GM12878 (cell line): ENCODE data around the gene NCAM2. TPM values are rescaled to one million over a fixed set of nuclear protein-coding genes. Genes with fewer than 3 reads are reported as not detected.
A peak's percentile ranks its signal among the peaks of the same experiment; 100 is the strongest.

Experiments
- ATAC-seq: fragments of 200-7000 bp; cut with Tn5 transposase; 3 replicates; pipeline ENCODE4 v1.9.1; 2020; ENCODE audit warnings: mild to moderate bottlenecking, moderate library complexity
- BruUV-seq: library from RNA; stranded (reverse); fragments of 400-500 nt; replicated peaks from 2 replicates; lab custom pipeline; 2021; lab: Mats Ljungman, UMichigan
- CTCF ChIA-PET: fragments of 300-600 bp; sonication (Branson Sonifier 250); formaldehyde crosslinking; extraction: SDS; loops from one replicate; lab custom pipeline; 2021; ENCODE audit warnings: inconsistent platforms; lab: Yijun Ruan, JAX
- POLR2A ChIA-PET: fragments of 350-600 bp; formaldehyde crosslinking; extraction: SDS; loops from one replicate; lab custom pipeline; 2021; ENCODE audit warnings: inconsistent platforms; lab: Charles Lee
- RAD21 ChIA-PET: fragments of 300-600 bp; sonication (Branson Sonifier 250); formaldehyde crosslinking; loops from one replicate; lab custom pipeline; 2023; ENCODE audit warnings: antibody characterized with exemption; ENCODE audit not compliant: unreplicated experiment; lab: Charles Lee
- SMC1A ChIA-PET: fragments of 300-600 bp; sonication (Branson Sonifier 250); formaldehyde crosslinking; loops from one replicate; lab custom pipeline; 2023; ENCODE audit not compliant: unreplicated experiment, uncharacterized antibody; lab: Charles Lee
- DNase-seq: peaks from one replicate; pipeline ENCODE4 v3.0.0-alpha.2; 2011; ENCODE audit warnings: low read depth, low spot score
- FAIRE-seq: peaks from 3 replicates; lab custom pipeline; 2011; peaks lifted over from hg19 to GRCh38; lab: Jason Lieb, UNC
- H2AFZ ChIP-seq: 2 replicates; pipeline ENCODE4 v1.6.0; 2011; ENCODE audit warnings: low read depth, low read length, control low read depth; ENCODE audit not compliant: control insufficient read depth
- H3K27ac ChIP-seq: 2 replicates; pipeline ENCODE4 v1.5.1; 2011; ENCODE audit warnings: control low read depth; ENCODE audit not compliant: control insufficient read depth, insufficient read depth
- H3K27me3 ChIP-seq, 2 experiments: replicated peaks in 1 of 2; 2 replicates each; pipeline versions ENCODE4 v1.6.0 to v1.6.1; 2011; ENCODE audit warnings: low read length in 1 of 2; ENCODE audit not compliant: control insufficient read depth in 2 of 2, insufficient read depth in 2 of 2
- H3K36me3 ChIP-seq, 2 experiments: 2 replicates each; pipeline ENCODE4 v1.5.1; 2011; ENCODE audit warnings: low read length in 1 of 2; ENCODE audit not compliant: control insufficient read depth in 2 of 2, insufficient read depth in 2 of 2
- H3K4me1 ChIP-seq: 2 replicates; pipeline ENCODE4 v1.6.1; 2011; ENCODE audit warnings: mild to moderate bottlenecking, low read length, moderate library complexity, mixed read lengths; ENCODE audit not compliant: control insufficient read depth, insufficient read depth
- H3K4me2 ChIP-seq: 2 replicates; pipeline ENCODE4 v1.6.0; 2011; ENCODE audit warnings: control low read depth; ENCODE audit not compliant: control insufficient read depth, insufficient read depth
- H3K4me3 ChIP-seq: fragments of 200-600 bp; sonication (generic); 2 replicates; pipeline ENCODE4 v1.5.1; 2016
- H3K79me2 ChIP-seq: 2 replicates; pipeline ENCODE4 v1.6.0; 2011; ENCODE audit warnings: low read length; ENCODE audit not compliant: control insufficient read depth, insufficient read depth
- H3K9ac ChIP-seq: 2 replicates; pipeline ENCODE4 v1.8.0; 2011; ENCODE audit warnings: low read length, control low read depth, mixed read lengths; ENCODE audit not compliant: control insufficient read depth, insufficient read depth
- H3K9me3 ChIP-seq: replicated peaks from 3 replicates; pipeline ENCODE4 v1.5.1; 2011; ENCODE audit warnings: mild to moderate bottlenecking, low read length; ENCODE audit not compliant: control insufficient read depth, insufficient read depth
- H4K20me1 ChIP-seq: 2 replicates; pipeline ENCODE4 v1.6.0; 2011; ENCODE audit not compliant: control insufficient read depth, insufficient read depth
- CBX5 ChIP-seq: sonication (generic); IDR thresholded peaks from 2 replicates; pipeline ENCODE4 v1.6.1; 2016; ENCODE audit warnings: low read depth, moderate library complexity, mild to moderate bottlenecking, inconsistent platforms
- DPF2 ChIP-seq: fragments of 450-650 bp; IDR thresholded peaks from 2 replicates; pipeline ENCODE4 v1.6.1; 2017; ENCODE audit warnings: mild to moderate bottlenecking
- MEF2A ChIP-seq: IDR thresholded peaks from 2 replicates; pipeline ENCODE4 v1.6.1; 2011; ENCODE audit warnings: low read depth, mild to moderate bottlenecking, low read length, moderate library complexity; ENCODE audit not compliant: insufficient read depth
- NR2F1 ChIP-seq: fragments of 450-650 bp; conservative IDR thresholded peaks from 2 replicates; pipeline ENCODE4 v1.6.1; 2017; ENCODE audit warnings: mild to moderate bottlenecking
- RAD21 ChIP-seq: IDR thresholded peaks from 2 replicates; pipeline ENCODE4 v1.6.1; 2011; ENCODE audit warnings: mild to moderate bottlenecking, low read depth, low read length, moderate library complexity; ENCODE audit not compliant: insufficient read depth
- RB1 ChIP-seq: fragments of 450-650 bp; formaldehyde crosslinking; IDR thresholded peaks from 2 replicates; pipeline ENCODE4 v1.6.1; 2017; ENCODE audit warnings: mild to moderate bottlenecking, borderline replicate concordance
- RCOR1 ChIP-seq: conservative IDR thresholded peaks from 2 replicates; pipeline ENCODE4 v1.6.1; 2012; ENCODE audit warnings: low read depth, low read length, improper control_type of control experiment
- SMC3 ChIP-seq: IDR thresholded peaks from 2 replicates; pipeline ENCODE4 v1.6.1; 2011; ENCODE audit warnings: low read length, improper control_type of control experiment, borderline replicate concordance
- STAT1 ChIP-seq: fragments of 450-650 bp; conservative IDR thresholded peaks from 2 replicates; pipeline ENCODE4 v1.6.1; 2014; ENCODE audit warnings: antibody characterized with exemption, mild to moderate bottlenecking
- SUPT20H ChIP-seq: IDR thresholded peaks from 2 replicates; pipeline ENCODE4 v1.6.1; 2011; ENCODE audit warnings: low read depth, mild to moderate bottlenecking, low read length, moderate library complexity, borderline replicate concordance; ENCODE audit not compliant: control insufficient read depth
- TCF12 ChIP-seq: IDR thresholded peaks from 2 replicates; pipeline ENCODE4 v1.6.1; 2011; ENCODE audit warnings: low read depth, mild to moderate bottlenecking, low read length
- ZBED1 ChIP-seq: IDR thresholded peaks from 2 replicates; pipeline ENCODE4 v1.6.1; 2016; ENCODE audit warnings: borderline replicate concordance
- ZNF217 ChIP-seq: fragments of 450-650 bp; IDR thresholded peaks from 2 replicates; pipeline ENCODE4 v1.6.1; 2017; ENCODE audit warnings: antibody characterized with exemption, mild to moderate bottlenecking
- WGBS: methylation state at CpG from one replicate; pipeline ENCODE4 v1.1.6; 2016; ENCODE audit warnings: low lambda C conversion rate; ENCODE audit not compliant: insufficient replicate concordance, insufficient coverage; ENCODE audit errors: missing lambda C conversion rate; 5-methylcytosine and 5-hydroxymethylcytosine counted together
- in situ Hi-C: fragments of 300-500 bp; cut with MboI; formaldehyde crosslinking; loops from 9 replicates; pipeline ENCODE4 v1.14.3; 2018; ENCODE audit warnings: mixed read lengths
- intact Hi-C: fragments of 100-400 bp; cut with micrococcal nuclease; formaldehyde crosslinking; loops from one replicate; pipeline ENCODE4 v1.14.2; 2022; ENCODE audit not compliant: unreplicated experiment
- polyA plus RNA-seq, 11 experiments: library from polyadenylated mRNA; depleted of rRNA in 4 of 11; unstranded in 6 of 11; stranded (reverse) in 5 of 11; fragments of >200 nt; fragmentation: Nextera tagmentation in 4 of 11; fragmentation: Illumina TruSeq in 1 of 11; extraction: Ambion mirVana in 4 of 11; extraction: Trizol in 1 of 11; gene quantifications; 1 replicate in 1 of 11; 2 replicates in 10 of 11; pipeline versions ENCODE4 v1.2.1 to v1.2.3, GENCODE V29; 2011 to 2016; ENCODE audit warnings: inconsistent platforms in 2 of 11, missing spikeins in 2 of 11, low read depth in 1 of 11
- total RNA-seq, 4 experiments: library from RNA; depleted of rRNA in 3 of 4; stranded (reverse); fragments of >200 nt in 3 of 4; fragmentation: Illumina TruSeq in 1 of 4; extraction: Trizol in 1 of 4; gene quantifications; 2 replicates each; pipeline versions ENCODE4 v1.2.1 to v1.2.3, GENCODE V29; 2013 to 2021
- TF ChIP-seq, protein P1 (sequence below), 3 experiments: IDR thresholded peaks in 2 of 3; conservative IDR thresholded peaks in 1 of 3; 2 replicates each; pipeline ENCODE4 v1.5.1; 2011; ENCODE audit warnings: low read depth in 3 of 3, low read length in 3 of 3, mild to moderate bottlenecking in 3 of 3, control low read depth in 2 of 3, moderate library complexity in 2 of 3, inconsistent platforms in 1 of 3, mixed read lengths in 1 of 3; ENCODE audit not compliant: control insufficient read depth in 2 of 3, insufficient read depth in 1 of 3; ENCODE audit errors: extremely low read depth in 1 of 3
- TF ChIP-seq, protein P2 (sequence below): fragments of 450-650 bp; IDR thresholded peaks from 2 replicates; pipeline ENCODE4 v1.6.1; 2017; ENCODE audit warnings: mild to moderate bottlenecking, moderate library complexity
- TF ChIP-seq, protein P3 (sequence below): IDR thresholded peaks from 2 replicates; pipeline ENCODE4 v1.6.1; 2011; ENCODE audit warnings: low read depth, low read length, improper control_type of control experiment, borderline replicate concordance

Gene NCAM2
- total and polyA plus RNA-seq, 10 of the 15 experiments (the other 5 are each of a cell fraction or from before 2014, with no cell fraction given), result 0.23 to 0.27 TPM; not detected in 8

GRCh38 chr21:21162786-21163185 lies 164.6 kb downstream of the NCAM2 start (continued):
- TF ChIP-seq RB1 (no peak), DPF2 (no peak), ZNF217 (no peak)

- Histone ChIP-seq H3K4me1 (no peaks in the 10 kb centered on the region), H2AFZ (no peak overlapping the region), H3K27ac (no peak overlapping the region)
- no peak for DNase-seq
- TF ChIP-seq, protein P1, sequence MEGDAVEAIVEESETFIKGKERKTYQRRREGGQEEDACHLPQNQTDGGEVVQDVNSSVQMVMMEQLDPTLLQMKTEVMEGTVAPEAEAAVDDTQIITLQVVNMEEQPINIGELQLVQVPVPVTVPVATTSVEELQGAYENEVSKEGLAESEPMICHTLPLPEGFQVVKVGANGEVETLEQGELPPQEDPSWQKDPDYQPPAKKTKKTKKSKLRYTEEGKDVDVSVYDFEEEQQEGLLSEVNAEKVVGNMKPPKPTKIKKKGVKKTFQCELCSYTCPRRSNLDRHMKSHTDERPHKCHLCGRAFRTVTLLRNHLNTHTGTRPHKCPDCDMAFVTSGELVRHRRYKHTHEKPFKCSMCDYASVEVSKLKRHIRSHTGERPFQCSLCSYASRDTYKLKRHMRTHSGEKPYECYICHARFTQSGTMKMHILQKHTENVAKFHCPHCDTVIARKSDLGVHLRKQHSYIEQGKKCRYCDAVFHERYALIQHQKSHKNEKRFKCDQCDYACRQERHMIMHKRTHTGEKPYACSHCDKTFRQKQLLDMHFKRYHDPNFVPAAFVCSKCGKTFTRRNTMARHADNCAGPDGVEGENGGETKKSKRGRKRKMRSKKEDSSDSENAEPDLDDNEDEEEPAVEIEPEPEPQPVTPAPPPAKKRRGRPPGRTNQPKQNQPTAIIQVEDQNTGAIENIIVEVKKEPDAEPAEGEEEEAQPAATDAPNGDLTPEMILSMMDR (IDR thresholded peaks at IDR 0.05 in 2 of 3, conservative IDR thresholded peaks at IDR 0.05 in 1 of 3; ENCODE audit: control insufficient read depth in 2 of 3, extremely low read depth in 1 of 3, insufficient read depth in 1 of 3, low read depth in 3 of 3, low read length in 3 of 3), result peak; percentile 15 to 46 (median 35); a peak in 5 of 6 replicates
- TF ChIP-seq RAD21, result peak; percentile 49
- TF ChIP-seq CBX5, result no peak
- TF ChIP-seq ZBED1, result no peak
- TF ChIP-seq, protein P2, sequence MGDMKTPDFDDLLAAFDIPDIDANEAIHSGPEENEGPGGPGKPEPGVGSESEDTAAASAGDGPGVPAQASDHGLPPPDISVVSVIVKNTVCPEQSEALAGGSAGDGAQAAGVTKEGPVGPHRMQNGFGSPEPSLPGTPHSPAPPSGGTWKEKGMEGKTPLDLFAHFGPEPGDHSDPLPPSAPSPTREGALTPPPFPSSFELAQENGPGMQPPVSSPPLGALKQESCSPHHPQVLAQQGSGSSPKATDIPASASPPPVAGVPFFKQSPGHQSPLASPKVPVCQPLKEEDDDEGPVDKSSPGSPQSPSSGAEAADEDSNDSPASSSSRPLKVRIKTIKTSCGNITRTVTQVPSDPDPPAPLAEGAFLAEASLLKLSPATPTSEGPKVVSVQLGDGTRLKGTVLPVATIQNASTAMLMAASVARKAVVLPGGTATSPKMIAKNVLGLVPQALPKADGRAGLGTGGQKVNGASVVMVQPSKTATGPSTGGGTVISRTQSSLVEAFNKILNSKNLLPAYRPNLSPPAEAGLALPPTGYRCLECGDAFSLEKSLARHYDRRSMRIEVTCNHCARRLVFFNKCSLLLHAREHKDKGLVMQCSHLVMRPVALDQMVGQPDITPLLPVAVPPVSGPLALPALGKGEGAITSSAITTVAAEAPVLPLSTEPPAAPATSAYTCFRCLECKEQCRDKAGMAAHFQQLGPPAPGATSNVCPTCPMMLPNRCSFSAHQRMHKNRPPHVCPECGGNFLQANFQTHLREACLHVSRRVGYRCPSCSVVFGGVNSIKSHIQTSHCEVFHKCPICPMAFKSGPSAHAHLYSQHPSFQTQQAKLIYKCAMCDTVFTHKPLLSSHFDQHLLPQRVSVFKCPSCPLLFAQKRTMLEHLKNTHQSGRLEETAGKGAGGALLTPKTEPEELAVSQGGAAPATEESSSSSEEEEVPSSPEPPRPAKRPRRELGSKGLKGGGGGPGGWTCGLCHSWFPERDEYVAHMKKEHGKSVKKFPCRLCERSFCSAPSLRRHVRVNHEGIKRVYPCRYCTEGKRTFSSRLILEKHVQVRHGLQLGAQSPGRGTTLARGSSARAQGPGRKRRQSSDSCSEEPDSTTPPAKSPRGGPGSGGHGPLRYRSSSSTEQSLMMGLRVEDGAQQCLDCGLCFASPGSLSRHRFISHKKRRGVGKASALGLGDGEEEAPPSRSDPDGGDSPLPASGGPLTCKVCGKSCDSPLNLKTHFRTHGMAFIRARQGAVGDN, result no peak
- no peak for TF ChIP-seq NR2F1
- TF ChIP-seq SUPT20H, result no peak
- TF ChIP-seq MEF2A, result no peak
- TF ChIP-seq STAT1, result no peak
- TF ChIP-seq, protein P3, sequence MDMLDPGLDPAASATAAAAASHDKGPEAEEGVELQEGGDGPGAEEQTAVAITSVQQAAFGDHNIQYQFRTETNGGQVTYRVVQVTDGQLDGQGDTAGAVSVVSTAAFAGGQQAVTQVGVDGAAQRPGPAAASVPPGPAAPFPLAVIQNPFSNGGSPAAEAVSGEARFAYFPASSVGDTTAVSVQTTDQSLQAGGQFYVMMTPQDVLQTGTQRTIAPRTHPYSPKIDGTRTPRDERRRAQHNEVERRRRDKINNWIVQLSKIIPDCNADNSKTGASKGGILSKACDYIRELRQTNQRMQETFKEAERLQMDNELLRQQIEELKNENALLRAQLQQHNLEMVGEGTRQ, result no peak
- peak; percentile 57; the same call in 1 of the 2 replicates for TF ChIP-seq SMC3
- TF ChIP-seq RCOR1, result no peak
- TF ChIP-seq TCF12, result no peak
- TF ChIP-seq, all 136 proteins: peak for 3
- H4K20me1 ChIP-seq, result no peaks in the 10 kb centered on the region
- H3K79me2 ChIP-seq, result no peaks in the 10 kb centered on the region
- no peak for FAIRE-seq
- POLR2A ChIA-PET, result no interaction called here
- no peaks in the 10 kb centered on the region for H3K9me3 ChIP-seq
- BruUV-seq, result no TSS peak
- CTCF ChIA-PET, result interaction anchor here (0.7 to 1.0 kb wide), 2 partner anchors 9 to 587 kb away, joined by 3 to 4 read pairs; no protein-coding TSS in a partner anchor
- ATAC-seq, result peak; percentile 44; the same call in 2 of the 3 replicates
- no peaks in the 10 kb centered on the region for H3K36me3 ChIP-seq
- in situ Hi-C loops, result loop anchor here (10.0 kb wide), 1 partner anchor 1631 kb away; no protein-coding TSS in a partner anchor
- no peaks in the 10 kb centered on the region for H3K27me3 ChIP-seq
- H3K9ac ChIP-seq, result no peak overlapping the region
- SMC1A ChIA-PET, result no interaction called here
- WGBS, result 0% methylated on average over 1 of the region's 1 CpG
- no peak overlapping the region for H3K4me3 ChIP-seq
- no peak overlapping the region for H3K4me2 ChIP-seq
- RAD21 ChIA-PET, result no interaction called here
- intact Hi-C loops, result loop anchor here (1.0 to 5.0 kb wide), 2 partner anchors 758 to 1631 kb away; no protein-coding TSS in a partner anchor
Observed at GRCh38 chr21:21163904-21164303, 165.7 kb downstream of the NCAM2 start.
